K562 (cell line): ENCODE measurements around the gene SLC38A10. TPM values are rescaled to one million over a fixed set of nuclear protein-coding genes. Genes with fewer than 3 reads are reported as not detected.

Experiments used
- ADNP ChIP-seq: fragments of 200-800 bp; sonication (Bioruptor generic); IDR thresholded peaks from 2 replicates; pipeline ENCODE4 v1.6.1; 2016; ENCODE audit warnings: missing genetic modification characterization, missing compliant biosample characterization
- BMI1 ChIP-seq: fragments of 150-350 bp; IDR thresholded peaks from 2 replicates; pipeline ENCODE4 v1.6.1; 2014; ENCODE audit warnings: low read length
- CC2D1A ChIP-seq: fragments of 450-650 bp; IDR thresholded peaks from 2 replicates; pipeline ENCODE4 v1.6.1; 2017; ENCODE audit warnings: mild to moderate bottlenecking
- E2F3 ChIP-seq: fragments of 250-450 bp; sonication (Bioruptor Pico); IDR thresholded peaks from 2 replicates; pipeline ENCODE4 v1.4.0; 2020; ENCODE audit warnings: mild to moderate bottlenecking
- HMG20B ChIP-seq: fragments of 250-450 bp; sonication (Bioruptor Pico); IDR thresholded peaks from 2 replicates; pipeline ENCODE4 v1.5.0; 2021; ENCODE audit warnings: mild to moderate bottlenecking
- PRMT5 ChIP-seq: sonication (generic); formaldehyde crosslinking; IDR thresholded peaks from 2 replicates; pipeline ENCODE4 v1.5.0; 2020; ENCODE audit warnings: missing genetic modification reagents
- SAP30 ChIP-seq: fragments of 200-600 bp; sonication (generic); IDR thresholded peaks from 2 replicates; pipeline ENCODE4 v1.6.1; 2012; ENCODE audit warnings: borderline replicate concordance, low read depth, mild to moderate bottlenecking, moderate library complexity, low read length, control low read depth, inconsistent platforms; ENCODE audit not compliant: insufficient read depth, poor library complexity, severe bottlenecking
- TEAD4 ChIP-seq, 2 experiments: sonication (generic) in 1 of 2; formaldehyde crosslinking in 1 of 2; IDR thresholded peaks; 2 replicates each; pipeline versions ENCODE4 v1.6.1 to v1.8.0; 2012 to 2022; ENCODE audit warnings: borderline replicate concordance in 1 of 2, inconsistent platforms in 1 of 2, low read length in 1 of 2, mild to moderate bottlenecking in 1 of 2, missing genetic modification reagents in 1 of 2
- ZC3H8 ChIP-seq: fragments of 450-650 bp; IDR thresholded peaks from 2 replicates; pipeline ENCODE4 v1.6.1; 2017
- ZFP91 ChIP-seq: sonication (generic); formaldehyde crosslinking; IDR thresholded peaks from 2 replicates; pipeline ENCODE4 v1.8.0; 2022; ENCODE audit warnings: mild to moderate bottlenecking, missing genetic modification reagents
- ZNF609 ChIP-seq: sonication (generic); formaldehyde crosslinking; IDR thresholded peaks from 2 replicates; pipeline ENCODE4 v1.8.1; 2023; ENCODE audit warnings: missing genetic modification reagents, mild to moderate bottlenecking, borderline replicate concordance
- ZNF778 ChIP-seq: fragments of 450-650 bp; formaldehyde crosslinking; IDR thresholded peaks from 2 replicates; pipeline ENCODE4 v1.4.0; 2020; ENCODE audit warnings: mild to moderate bottlenecking, moderate library complexity
- polyA plus RNA-seq, 8 experiments: library from polyadenylated mRNA; depleted of rRNA in 4 of 8; stranded (reverse) in 5 of 8; unstranded in 3 of 8; fragments of >200 nt; fragmentation: Nextera tagmentation in 2 of 8; fragmentation: Illumina TruSeq in 1 of 8; extraction: Ambion mirVana in 2 of 8; extraction: Trizol in 1 of 8; gene quantifications; 2 replicates each; pipeline versions ENCODE4 v1.2.1 to v1.2.3, GENCODE V29; 2011 to 2014; ENCODE audit warnings: inconsistent platforms in 1 of 8, missing spikeins in 1 of 8
- total RNA-seq, 7 experiments: library from RNA; depleted of rRNA in 6 of 7; stranded (reverse); fragments of >200 nt in 6 of 7; fragmentation: Illumina TruSeq in 2 of 7; extraction: Trizol in 2 of 7; gene quantifications; 2 replicates each; pipeline versions ENCODE4 v1.2.1 to v1.2.3, GENCODE V29; 2011 to 2021; ENCODE audit warnings: low replicate concordance in 1 of 7
- TF ChIP-seq, protein P1 (sequence below), 2 experiments: fragments of 450-650 bp in 1 of 2; IDR thresholded peaks; 2 replicates each; pipeline ENCODE4 v1.6.1; 2011 to 2017; ENCODE audit warnings: low read depth in 2 of 2, antibody characterized with exemption in 1 of 2, borderline replicate concordance in 1 of 2, low read length in 1 of 2, mild to moderate bottlenecking in 1 of 2, mixed read lengths in 1 of 2; ENCODE audit not compliant: control insufficient read depth in 1 of 2
- TF ChIP-seq, protein P2 (sequence below): fragments of 250-450 bp; sonication (Bioruptor Pico); IDR thresholded peaks from 2 replicates; pipeline ENCODE4 v1.4.0; 2020; ENCODE audit warnings: mild to moderate bottlenecking, moderate library complexity, borderline replicate concordance

SLC38A10 gene
- total and polyA plus RNA-seq, 9 of the 15 experiments (the other 6 are each of a cell fraction or from before 2014, with no cell fraction given) = 0.45 to 54.2 (median 13.8) TPM

DNA sequence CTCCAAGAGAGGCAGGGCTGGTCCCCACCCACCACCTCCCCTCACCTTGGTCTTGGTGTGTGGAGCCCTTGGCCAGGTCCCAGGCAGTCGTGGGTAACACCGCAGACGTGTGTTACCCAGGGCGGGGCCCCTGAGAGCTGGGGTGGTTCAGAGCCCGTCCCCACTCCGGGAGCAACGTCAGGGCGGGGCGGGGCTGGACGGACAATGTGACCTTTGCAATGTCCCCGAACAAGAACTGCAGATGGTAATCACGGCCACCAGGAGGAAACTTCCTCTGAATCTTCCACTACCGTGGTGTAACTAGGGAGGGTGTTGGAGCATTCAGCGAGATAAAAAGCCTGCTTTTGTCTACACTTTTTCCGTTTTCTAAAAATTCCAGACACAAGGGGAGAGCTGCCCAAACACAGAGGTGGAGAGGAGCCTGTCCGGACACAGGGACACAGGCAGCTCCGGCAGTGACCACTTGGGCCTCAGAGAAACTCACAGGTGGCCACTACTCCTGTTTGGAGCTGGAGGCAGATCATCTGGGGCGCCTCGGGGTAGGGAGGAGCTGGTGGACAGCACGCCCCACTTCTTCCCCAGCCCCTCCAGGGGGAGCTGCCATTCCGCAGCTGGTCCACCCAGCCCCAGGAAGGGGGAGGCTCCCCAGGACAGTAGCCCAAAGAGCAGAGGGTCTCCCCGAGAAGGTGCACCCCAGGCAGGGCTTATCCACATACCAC is 14.2 kb upstream of the SLC38A10 start (continued):
- TF ChIP-seq TEAD4 (IDR thresholded peaks at IDR 0.05; ENCODE audit: low read length) = peak; percentile 28
- TF ChIP-seq TEAD4 (CRISPR knock-in tag; IDR thresholded peaks at IDR 0.05; ENCODE audit: borderline replicate concordance) = no peak
- no peak for TF ChIP-seq ZFP91 (CRISPR knock-in tag)
- TF ChIP-seq, protein P1, sequence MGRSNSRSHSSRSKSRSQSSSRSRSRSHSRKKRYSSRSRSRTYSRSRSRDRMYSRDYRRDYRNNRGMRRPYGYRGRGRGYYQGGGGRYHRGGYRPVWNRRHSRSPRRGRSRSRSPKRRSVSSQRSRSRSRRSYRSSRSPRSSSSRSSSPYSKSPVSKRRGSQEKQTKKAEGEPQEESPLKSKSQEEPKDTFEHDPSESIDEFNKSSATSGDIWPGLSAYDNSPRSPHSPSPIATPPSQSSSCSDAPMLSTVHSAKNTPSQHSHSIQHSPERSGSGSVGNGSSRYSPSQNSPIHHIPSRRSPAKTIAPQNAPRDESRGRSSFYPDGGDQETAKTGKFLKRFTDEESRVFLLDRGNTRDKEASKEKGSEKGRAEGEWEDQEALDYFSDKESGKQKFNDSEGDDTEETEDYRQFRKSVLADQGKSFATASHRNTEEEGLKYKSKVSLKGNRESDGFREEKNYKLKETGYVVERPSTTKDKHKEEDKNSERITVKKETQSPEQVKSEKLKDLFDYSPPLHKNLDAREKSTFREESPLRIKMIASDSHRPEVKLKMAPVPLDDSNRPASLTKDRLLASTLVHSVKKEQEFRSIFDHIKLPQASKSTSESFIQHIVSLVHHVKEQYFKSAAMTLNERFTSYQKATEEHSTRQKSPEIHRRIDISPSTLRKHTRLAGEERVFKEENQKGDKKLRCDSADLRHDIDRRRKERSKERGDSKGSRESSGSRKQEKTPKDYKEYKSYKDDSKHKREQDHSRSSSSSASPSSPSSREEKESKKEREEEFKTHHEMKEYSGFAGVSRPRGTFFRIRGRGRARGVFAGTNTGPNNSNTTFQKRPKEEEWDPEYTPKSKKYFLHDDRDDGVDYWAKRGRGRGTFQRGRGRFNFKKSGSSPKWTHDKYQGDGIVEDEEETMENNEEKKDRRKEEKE (IDR thresholded peaks at IDR 0.05; ENCODE audit: borderline replicate concordance in 1 of 2, control insufficient read depth in 1 of 2, low read depth in 2 of 2, low read length in 1 of 2) = no peak
- TF ChIP-seq PRMT5 (CRISPR knock-in tag) = no peak
- TF ChIP-seq BMI1 = no peak
- no peak for TF ChIP-seq ADNP (tag)
- TF ChIP-seq CC2D1A = no peak
- no peak for TF ChIP-seq ZNF609 (CRISPR knock-in tag)
- no peak for TF ChIP-seq E2F3 (CRISPR knock-in tag)
- TF ChIP-seq ZNF778 (CRISPR knock-in tag) = no peak
- TF ChIP-seq SAP30 = peak; percentile 22
- TF ChIP-seq, protein P2, sequence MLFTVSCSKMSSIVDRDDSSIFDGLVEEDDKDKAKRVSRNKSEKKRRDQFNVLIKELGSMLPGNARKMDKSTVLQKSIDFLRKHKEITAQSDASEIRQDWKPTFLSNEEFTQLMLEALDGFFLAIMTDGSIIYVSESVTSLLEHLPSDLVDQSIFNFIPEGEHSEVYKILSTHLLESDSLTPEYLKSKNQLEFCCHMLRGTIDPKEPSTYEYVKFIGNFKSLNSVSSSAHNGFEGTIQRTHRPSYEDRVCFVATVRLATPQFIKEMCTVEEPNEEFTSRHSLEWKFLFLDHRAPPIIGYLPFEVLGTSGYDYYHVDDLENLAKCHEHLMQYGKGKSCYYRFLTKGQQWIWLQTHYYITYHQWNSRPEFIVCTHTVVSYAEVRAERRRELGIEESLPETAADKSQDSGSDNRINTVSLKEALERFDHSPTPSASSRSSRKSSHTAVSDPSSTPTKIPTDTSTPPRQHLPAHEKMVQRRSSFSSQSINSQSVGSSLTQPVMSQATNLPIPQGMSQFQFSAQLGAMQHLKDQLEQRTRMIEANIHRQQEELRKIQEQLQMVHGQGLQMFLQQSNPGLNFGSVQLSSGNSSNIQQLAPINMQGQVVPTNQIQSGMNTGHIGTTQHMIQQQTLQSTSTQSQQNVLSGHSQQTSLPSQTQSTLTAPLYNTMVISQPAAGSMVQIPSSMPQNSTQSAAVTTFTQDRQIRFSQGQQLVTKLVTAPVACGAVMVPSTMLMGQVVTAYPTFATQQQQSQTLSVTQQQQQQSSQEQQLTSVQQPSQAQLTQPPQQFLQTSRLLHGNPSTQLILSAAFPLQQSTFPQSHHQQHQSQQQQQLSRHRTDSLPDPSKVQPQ (CRISPR knock-in tag) = no peak
- TF ChIP-seq HMG20B (CRISPR knock-in tag) = no peak
- TF ChIP-seq ZC3H8 = no peak
